ENCODE measurements around the gene KMT2C.
"Not testable (repeated sequence)": the region's sequence is repeated elsewhere in the genome, so short reads cannot be mapped to it uniquely, and the experiment has no call there.

GRCh38 chr7:152208766-152209165, 227.0 kb downstream of the KMT2C start:
- TF ChIP-seq POLR2A (IDR thresholded peaks at IDR 0.05); CTCF (IDR thresholded peaks at IDR 0.05 in 4 of 5, conservative IDR thresholded peaks at IDR 0.05 in 1 of 5): not testable (repeated sequence)

Measured in gastrocnemius medialis (tissue), 4 donors.